ENCODE results near the gene KIAA2012. TPM values are rescaled to one million over a fixed set of nuclear protein-coding genes. Genes with fewer than 3 reads are reported as not detected.

KIAA2012 gene
- total and polyA plus RNA-seq, 2 of the 8 experiments (the other 6 are each of a cell fraction or from before 2014, with no cell fraction given): not detected

DNA sequence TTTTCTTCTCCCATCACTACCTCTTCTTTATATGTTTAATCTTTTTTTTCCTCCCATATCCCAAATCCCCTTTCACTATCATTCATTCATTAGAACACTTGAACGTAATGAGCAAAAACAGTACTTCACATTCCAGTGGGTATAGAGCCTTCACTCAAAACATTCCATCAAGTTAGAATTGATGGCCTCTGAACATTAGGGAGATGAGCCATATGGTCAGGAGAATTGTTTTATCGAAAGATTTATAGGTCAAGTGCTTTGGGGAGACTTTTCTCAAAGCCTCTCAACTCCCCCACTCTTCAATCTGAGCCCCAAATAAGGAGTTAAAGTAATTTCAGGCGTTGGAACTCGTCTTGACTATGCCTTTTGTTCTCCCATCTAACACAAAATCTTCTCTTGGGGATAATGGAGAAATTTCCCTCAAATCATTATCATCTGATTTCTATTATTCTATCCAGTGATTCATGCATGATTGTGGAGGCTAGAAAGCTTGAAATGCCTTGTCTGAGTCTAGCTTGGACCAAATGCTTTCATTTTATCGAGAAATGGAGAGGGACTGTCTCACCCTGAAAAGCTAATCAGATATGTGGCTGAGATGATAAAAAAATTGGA, 79.2 kb downstream of the KIAA2012 start:
- Histone ChIP-seq H3K9ac (replicated peaks in 1 of 4; ENCODE audit: extremely low read depth in 1 of 4, low read depth in 3 of 4, low read length in 3 of 4) (no peak overlapping the region), H4K91ac (replicated peaks; ENCODE audit: insufficient read length, low read length) (no peak overlapping the region), H4K8ac (ENCODE audit: extremely low read depth, insufficient read depth, low read length) (no peak overlapping the region), H3K79me2 (ENCODE audit: control insufficient read depth in 1 of 2, insufficient read depth in 2 of 2, low read length in 2 of 2) (no peaks in the 10 kb centered on the region), H3K14ac (ENCODE audit: insufficient read length) (no peak overlapping the region), H3K56ac (replicated peaks; ENCODE audit: insufficient read length, low read depth, low read length) (no peak overlapping the region), H3K23me2 (ENCODE audit: low read depth, low read length) (no peaks in the 10 kb centered on the region), H3K9me3 (ENCODE audit: insufficient read depth in 2 of 2, low read depth in 1 of 2, low read length in 1 of 2) (no peaks in the 10 kb centered on the region), H2BK15ac (ENCODE audit: low read length) (no peak overlapping the region), H3K27me3 (replicated peaks in 1 of 4; ENCODE audit: control insufficient read depth in 3 of 4, extremely low read depth in 1 of 4, insufficient read depth in 3 of 4, low read length in 3 of 4) (peaks cover 0 to 2% (median 0%) of the 10 kb centered on the region in 4 experiments; a peak in 1 of 7 replicates), H2BK5ac (ENCODE audit: low read depth, low read length) (no peak overlapping the region), H3K23ac (ENCODE audit: insufficient read length) (no peak overlapping the region), H2AK5ac (ENCODE audit: low read depth, low read length) (no peak overlapping the region), H3K4me3 (ENCODE audit: extremely low read depth in 1 of 4, insufficient read depth in 2 of 4, low read depth in 3 of 4, low read length in 4 of 4) (no peak overlapping the region), H2BK120ac (replicated peaks; ENCODE audit: low read depth, low read length) (no peak overlapping the region), H3K4me1 (replicated peaks in 1 of 4; ENCODE audit: control insufficient read depth in 3 of 4, insufficient read depth in 4 of 4, low read length in 3 of 4) (peaks cover 5 to 14% (median 10%) of the 10 kb centered on the region in 4 experiments; a peak in 5 of 7 replicates), H3K18ac (ENCODE audit: extremely low read depth, low read length) (no peak overlapping the region), H3K36me3 (ENCODE audit: control insufficient read depth in 2 of 4, insufficient read depth in 4 of 4, low read length in 3 of 4) (no peaks in the 10 kb centered on the region), H4K20me1 (replicated peaks in 1 of 2; ENCODE audit: control insufficient read depth in 1 of 2, insufficient read depth in 2 of 2, low read length in 2 of 2) (no peaks in the 10 kb centered on the region), H4K5ac (ENCODE audit: insufficient read length, low read depth, low read length) (no peak overlapping the region), H3K4ac (replicated peaks; ENCODE audit: insufficient read length, low read depth, low read length) (no peak overlapping the region), H3K27ac (ENCODE audit: low read depth, low read length) (no peak overlapping the region), H3K4me2 (ENCODE audit: insufficient read depth in 1 of 2, low read depth in 2 of 2, low read length in 2 of 2) (no peak overlapping the region), H3K79me1 (ENCODE audit: low read depth, low read length) (no peaks in the 10 kb centered on the region), H2BK12ac (ENCODE audit: low read depth, low read length) (no peak overlapping the region), H2AFZ (ENCODE audit: low read length) (no peak overlapping the region), H2BK20ac (ENCODE audit: low read length) (no peak overlapping the region)
- FAIRE-seq: no peak
- ChIA-PET CTCF (ENCODE audit: partially characterized antibody) (interaction anchor here (0.7 to 1.3 kb wide), 2 partner anchors 48 to 291 kb away, joined by 3 to 4 read pairs; no protein-coding TSS in a partner anchor), POLR2A (ENCODE audit: partially characterized antibody) (interaction anchor here (0.6 kb wide), 1 partner anchor 1318 kb away, joined by 3 read pairs; no protein-coding TSS in a partner anchor)
- DNase-seq (ENCODE audit: low read depth in 1 of 2, low spot score in 2 of 2): no peak
- WGBS, 2 experiments (ENCODE audit: extremely low coverage in 1 of 2, insufficient coverage in 1 of 2, insufficient read length in 1 of 2, insufficient replicate concordance in 2 of 2, low coverage in 1 of 2, low lambda C conversion rate in 2 of 2, missing lambda C conversion rate in 1 of 2): 67 to 100% methylated on average over 1 to 5 of the region's 5 CpGs
- TF ChIP-seq ASH2L (IDR thresholded peaks at IDR 0.05; ENCODE audit: low read length) (no peak), TBP (IDR thresholded peaks at IDR 0.05; ENCODE audit: low read depth, low read length) (no peak)

All from H1 (cell line).